GM21737 (cell line): ENCODE data around the gene ATP6V0E1.

ENCODE experiments used
- ATAC-seq: cut with Tn5 transposase; IDR thresholded peaks from one replicate; pipeline ENCODE4 v1.9.1; 2021; ENCODE audit warnings: mild to moderate bottlenecking, moderate library complexity; ENCODE audit not compliant: unreplicated experiment

Gene ATP6V0E1

DNA sequence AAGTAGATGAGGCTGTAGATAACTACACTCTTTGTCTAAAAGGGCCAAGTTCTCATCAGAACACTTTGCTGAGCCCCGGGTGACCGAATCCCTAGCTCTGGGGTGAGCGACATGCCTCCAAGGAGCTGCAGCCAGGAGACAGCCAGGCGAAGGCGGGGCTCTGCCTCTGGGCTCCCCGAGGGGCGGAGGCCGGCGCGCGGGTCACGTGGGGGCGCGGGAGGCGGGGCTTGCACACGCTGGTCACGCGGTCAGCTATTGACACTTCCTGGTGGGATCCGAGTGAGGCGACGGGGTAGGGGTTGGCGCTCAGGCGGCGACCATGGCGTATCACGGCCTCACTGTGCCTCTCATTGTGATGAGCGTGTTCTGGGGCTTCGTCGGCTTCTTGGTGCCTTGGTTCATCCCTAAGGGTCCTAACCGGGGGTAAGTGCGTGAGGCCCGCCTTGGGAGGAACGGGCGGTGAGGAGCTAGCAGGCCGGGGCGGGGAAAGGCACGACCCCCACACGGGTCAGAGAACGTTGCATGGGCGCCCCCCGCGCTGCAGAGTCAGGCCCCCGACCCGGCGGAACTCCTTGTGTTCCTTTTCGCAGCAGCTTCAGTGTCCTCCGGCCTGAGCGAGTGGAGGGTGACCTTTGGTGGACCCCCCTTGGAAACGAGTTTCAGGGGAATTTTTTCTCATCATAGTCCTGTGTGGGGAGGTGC, at the start of gene ATP6V0E1:
TSS of gene ATP6V0E1 (plus strand) at position 230 of the 702 bp plus-strand sequence. CDS start at position 320, 90 bp downstream.
- peak; percentile 92 for ATAC-seq

GRCh38 chr5:172935096-172935495, 48.5 kb upstream of the ATP6V0E1 start:
- no peak for ATAC-seq

DNA sequence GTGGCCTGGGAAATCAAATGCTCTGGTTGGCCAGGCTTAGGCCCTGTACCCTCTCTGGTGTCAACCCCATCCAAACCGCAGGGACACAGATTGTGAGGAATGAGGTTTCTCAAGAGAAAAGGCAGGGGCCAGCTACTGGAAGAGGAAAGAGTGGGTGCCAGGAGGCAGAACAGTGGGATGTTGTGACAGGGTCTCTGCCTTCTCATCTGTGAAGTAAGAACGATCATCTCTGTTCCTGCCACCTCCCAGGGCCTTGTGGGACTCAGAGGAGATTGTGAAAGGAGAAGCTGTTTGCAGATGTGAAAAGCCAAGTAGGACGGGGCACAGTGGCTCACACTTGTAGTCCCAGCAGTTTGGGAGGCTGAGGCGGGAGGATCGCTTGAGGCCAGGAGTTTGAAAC, 47.2 kb upstream of the ATP6V0E1 start:
- ATAC-seq: no peak

DNA sequence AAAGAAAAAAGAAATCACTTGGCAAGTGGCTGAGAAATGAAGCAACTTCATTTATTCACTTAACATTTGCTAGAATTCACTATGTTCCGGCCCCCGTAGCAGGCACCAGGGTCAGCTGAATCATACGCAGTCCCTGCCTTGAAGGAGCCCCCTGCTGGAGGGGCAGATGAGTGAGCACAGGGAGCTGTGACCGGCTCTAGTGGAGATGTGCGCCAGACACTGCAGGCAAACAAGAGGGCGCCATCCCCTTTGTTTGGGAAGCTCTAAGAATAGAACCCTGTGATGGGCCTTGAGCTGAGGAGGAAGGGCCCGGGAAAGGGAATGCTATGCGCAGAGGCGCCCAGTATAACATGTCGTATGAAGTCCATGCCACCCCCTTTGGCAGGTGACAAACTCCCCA, 44.5 kb upstream of the ATP6V0E1 start:
- ATAC-seq: no peak

GRCh38 chr5:172939611-172940267, 43.8 kb upstream of the ATP6V0E1 start:
- ATAC-seq: no peak

- no peak for ATAC-seq
Measured at GRCh38 chr5:172940268-172941066, 43.1 kb upstream of the ATP6V0E1 start.

- ATAC-seq: no peak
Measured at GRCh38 chr5:172941067-172941516, 42.5 kb upstream of the ATP6V0E1 start.

DNA sequence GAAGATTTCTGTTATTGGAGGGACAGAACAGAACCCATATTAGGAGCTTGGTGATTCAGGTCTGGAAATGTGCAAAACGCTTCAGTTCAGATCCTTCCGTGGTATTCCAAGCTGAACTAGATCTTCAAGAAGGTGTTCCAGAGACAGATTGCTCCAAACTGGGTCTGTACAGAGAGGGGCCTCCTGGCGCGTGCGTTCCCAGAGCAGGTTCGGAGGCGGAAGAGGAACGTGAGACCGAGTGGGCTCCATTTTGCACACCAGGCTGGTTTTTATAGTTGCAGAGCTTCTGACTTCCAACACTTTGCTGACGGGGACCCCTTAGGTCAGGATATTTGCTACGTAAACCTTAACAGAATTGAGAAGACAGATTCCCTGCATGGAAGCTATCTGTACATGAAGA, 41.0 kb upstream of the ATP6V0E1 start:
- no peak for ATAC-seq

DNA sequence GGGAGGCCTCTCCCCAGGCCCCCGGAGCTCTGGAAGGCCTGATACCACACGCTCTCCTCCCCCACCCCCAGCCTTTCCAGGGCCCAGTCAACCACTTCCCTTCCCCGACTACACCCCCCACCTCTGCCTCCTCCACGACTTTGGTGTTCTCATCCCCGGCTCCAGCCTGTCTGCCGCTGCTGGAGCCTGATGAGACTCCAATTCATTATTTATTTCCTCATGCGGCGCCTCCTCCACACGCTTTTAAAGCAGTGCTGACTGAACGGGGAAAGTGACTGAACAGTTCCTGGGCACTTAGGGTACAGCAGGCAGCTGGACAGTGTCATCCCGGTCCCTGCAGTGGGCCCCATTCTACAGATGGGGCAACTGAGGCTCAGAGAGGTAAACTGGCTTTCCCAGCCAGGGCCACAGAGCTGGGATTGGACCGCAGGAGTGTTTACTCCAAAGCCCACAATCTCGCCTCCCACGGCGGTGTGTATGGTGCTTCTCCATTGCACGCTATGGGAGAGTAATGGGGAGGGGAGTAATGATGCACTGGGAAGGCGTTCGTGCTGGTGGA, 40.2 kb upstream of the ATP6V0E1 start:
- no peak for ATAC-seq

- ATAC-seq: no peak
Measured at GRCh38 chr5:172943906-172944305, 39.7 kb upstream of the ATP6V0E1 start.

GRCh38 chr5:172944741-172945140, 38.8 kb upstream of the ATP6V0E1 start:
- no peak for ATAC-seq

DNA sequence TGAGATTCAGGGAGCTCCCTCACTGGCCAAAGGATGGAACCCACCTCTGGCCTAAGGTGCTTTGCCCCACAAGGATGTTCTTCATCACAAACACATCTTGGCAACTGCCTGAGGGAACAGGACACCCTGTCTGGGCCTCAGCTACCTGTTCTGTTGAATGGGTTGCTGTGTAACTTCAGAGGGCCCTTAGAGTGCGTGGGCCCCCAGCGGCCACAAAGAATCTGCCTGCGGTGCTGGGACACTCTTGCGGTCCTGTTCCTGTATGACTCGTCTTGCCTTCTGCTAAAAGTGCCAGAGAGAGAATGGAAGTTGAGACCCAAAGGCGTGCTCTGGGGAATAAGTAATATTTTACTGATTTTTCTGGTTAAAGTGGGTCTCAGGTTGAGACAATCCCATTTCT, 38.4 kb upstream of the ATP6V0E1 start:
- no peak for ATAC-seq

GRCh38 chr5:172946146-172946545, 37.4 kb upstream of the ATP6V0E1 start:
- ATAC-seq: no peak

GRCh38 chr5:172949426-172949825, 34.1 kb upstream of the ATP6V0E1 start:
- no peak for ATAC-seq

DNA sequence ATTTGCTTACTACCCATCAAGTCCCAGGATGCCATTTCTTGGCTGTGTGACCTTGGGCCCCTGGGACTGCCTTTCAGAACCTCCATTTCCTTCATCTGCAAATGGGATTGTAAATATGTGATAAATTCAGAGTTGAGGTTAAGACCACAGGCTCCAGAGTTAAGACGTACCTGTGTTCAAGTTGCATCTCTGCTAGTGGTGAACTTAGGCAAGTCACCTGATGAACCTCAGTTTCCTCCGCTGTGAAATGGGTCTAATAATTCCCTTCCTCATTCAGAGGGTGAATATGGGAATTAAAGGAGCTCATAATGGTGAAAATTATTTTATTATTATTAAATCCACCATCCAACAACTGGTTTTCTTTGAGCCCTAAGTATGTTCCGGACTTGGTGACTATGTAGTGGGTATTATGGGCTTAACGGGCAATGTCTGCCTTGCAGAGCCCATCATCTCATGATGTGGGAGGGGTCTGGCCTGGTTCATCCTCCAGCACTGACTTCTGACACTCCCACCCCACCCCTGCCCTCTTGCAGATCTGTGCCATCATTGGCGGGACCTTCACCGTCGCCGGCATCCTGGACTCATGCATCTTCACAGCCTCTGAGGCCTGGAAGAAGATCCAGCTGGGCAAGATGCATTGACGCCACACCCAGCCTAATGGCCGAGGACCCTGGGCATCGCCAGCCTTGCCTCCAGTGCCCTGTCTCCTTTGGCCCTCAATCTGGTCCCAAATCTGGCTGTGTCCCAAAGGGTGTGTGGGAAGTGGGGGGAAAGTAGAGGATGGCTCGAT, 33.2 kb upstream of the ATP6V0E1 start:
- ATAC-seq: no peak

GRCh38 chr5:172951371-172952033, 32.1 kb upstream of the ATP6V0E1 start:
- no peak for ATAC-seq

GRCh38 chr5:172952034-172952511, 31.5 kb upstream of the ATP6V0E1 start:
- ATAC-seq: no peak

DNA sequence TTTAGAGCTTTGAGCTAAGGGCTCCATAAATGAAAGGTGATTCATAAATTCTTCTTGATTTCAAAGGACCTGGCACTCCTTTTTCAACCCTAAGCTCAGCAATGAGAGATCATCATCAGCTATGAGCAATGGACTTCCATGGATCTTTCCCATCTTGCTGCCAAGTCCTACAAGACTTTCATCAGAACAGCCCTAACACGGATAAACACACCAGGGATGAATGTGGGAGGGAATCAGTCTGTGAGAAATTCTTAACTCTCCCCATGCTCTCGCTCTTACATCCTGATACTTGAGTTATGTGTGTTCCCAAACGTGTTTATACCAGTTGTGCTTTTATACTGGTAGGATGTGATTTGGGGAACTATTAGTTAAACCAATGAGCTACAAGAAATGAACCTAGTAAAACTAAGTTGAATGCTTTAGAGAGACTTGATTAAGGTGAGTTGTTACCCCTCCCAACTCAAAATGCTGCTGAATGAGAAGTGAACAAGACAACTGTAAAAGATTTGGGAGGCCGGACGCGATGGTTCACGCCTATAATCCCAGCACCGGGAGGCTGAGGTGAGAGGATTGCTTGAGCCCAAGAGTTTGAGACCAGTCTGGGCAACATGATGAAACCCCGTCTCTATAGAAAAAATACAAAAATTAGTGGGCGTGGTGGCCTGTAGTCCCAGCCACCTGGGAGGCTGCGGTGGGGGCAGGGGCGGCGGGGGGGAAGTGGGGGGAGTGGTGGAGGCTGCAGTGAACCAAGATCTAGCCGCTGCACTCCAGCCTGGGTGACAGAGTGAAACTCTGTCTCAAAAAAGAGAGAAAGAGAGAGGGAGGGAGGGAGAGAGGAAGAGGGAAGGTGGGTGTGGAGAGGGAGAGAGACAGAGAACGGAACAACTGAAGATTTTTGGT, 29.5 kb upstream of the ATP6V0E1 start:
- no peak for ATAC-seq

- no peak for ATAC-seq
Measured at GRCh38 chr5:172954751-172955159, 28.8 kb upstream of the ATP6V0E1 start.
